Liver (tissue), 3 donors: ENCODE measurements around the gene PEX3.

Experiments used
- CTCF ChIP-seq: fragments of 150-350 bp; IDR thresholded peaks from 2 replicates; pipeline ENCODE4 v1.5.1; 2017; ENCODE audit warnings: improper control_type of control experiment, low read depth, low read length; ENCODE audit not compliant: missing input control
- RAD21 ChIP-seq, 2 donors: IDR thresholded peaks; 2 replicates each; pipeline ENCODE4 v1.6.1; 2016; ENCODE audit warnings: antibody characterized with exemption in 2 of 2, mild to moderate bottlenecking in 2 of 2
- TAF1 ChIP-seq: conservative IDR thresholded peaks from 2 replicates; pipeline ENCODE4 v1.6.1; 2016; ENCODE audit warnings: antibody characterized with exemption, mild to moderate bottlenecking
- ZBTB33 ChIP-seq: IDR thresholded peaks from 2 replicates; pipeline ENCODE4 v1.6.1; 2016; ENCODE audit warnings: antibody characterized with exemption
- donor health status: healthy.
- donor health status: healthy.

- TF ChIP-seq RAD21 (IDR thresholded peaks at IDR 0.05) (no peak), TAF1 (no peak), CTCF (no peak), ZBTB33 (no peak)
These were observed 24.6 kb upstream of the PEX3 start for GRCh38 chr6:143426026-143426425.
